Renal cortical epithelial cell (primary cell): ENCODE data around the gene GPR25. TPM values are rescaled to one million over a fixed set of nuclear protein-coding genes. Genes with fewer than 3 reads are reported as not detected.
A peak's percentile ranks its signal among the peaks of the same experiment; 100 is the strongest.
"Not testable (repeated sequence)": the region's sequence is repeated elsewhere in the genome, so short reads cannot be mapped to it uniquely, and the experiment has no call there.

Source experiments
- DNase-seq: peaks from one replicate; pipeline ENCODE4 v3.0.0-alpha.2; 2011; ENCODE audit warnings: low read depth
- total RNA-seq: library from RNA; depleted of rRNA; stranded (reverse); fragments of >200 nt; gene quantifications from 2 replicates; pipeline ENCODE4 v1.2.3, GENCODE V29; 2014

GPR25 gene
- total RNA-seq, 1 donor from 2014 or later: 0.10 TPM

GRCh38 chr1:200911936-200912335, 39.2 kb downstream of the GPR25 start:
- DNase-seq: not testable (repeated sequence)

GRCh38 chr1:200912737-200913407, 40.1 kb downstream of the GPR25 start:
- DNase-seq: no peak

- no peak for DNase-seq
These were observed 43.4 kb downstream of the GPR25 start for GRCh38 chr1:200916152-200916551.

- no peak for DNase-seq
These were observed 43.9 kb downstream of the GPR25 start for GRCh38 chr1:200916681-200917080.

GRCh38 chr1:200917291-200917817, 44.6 kb downstream of the GPR25 start:
- peak; percentile 29 for DNase-seq

GRCh38 chr1:200918006-200918405, 45.2 kb downstream of the GPR25 start:
- DNase-seq: no peak

GRCh38 chr1:200919386-200919785, 46.6 kb downstream of the GPR25 start:
- DNase-seq: no peak

GRCh38 chr1:200921571-200922110, 48.9 kb downstream of the GPR25 start:
- DNase-seq: no peak

- DNase-seq: no peak
These were observed 49.6 kb downstream of the GPR25 start for GRCh38 chr1:200922406-200922805.

- DNase-seq: no peak
These were observed 50.8 kb downstream of the GPR25 start for GRCh38 chr1:200923601-200924000.

Other genes with a start within 250 kb of the GPR25 start
- 13.5 and 19.5 TPM in 2 replicates for gene DDX59, start 203.1 kb upstream of the GPR25 start, total RNA-seq
- 18.9 and 48.3 TPM in 2 replicates for gene CAMSAP2, start 134.1 kb upstream of the GPR25 start, total RNA-seq
- 28.1 and 58.5 TPM in 2 replicates for gene INAVA, start 21.9 kb downstream of the GPR25 start, total RNA-seq
- gene KIF21B, start 150.7 kb downstream of the GPR25 start, total RNA-seq: 1.3 and 1.4 TPM in 2 replicates
- gene CACNA1S, start 239.4 kb downstream of the GPR25 start, total RNA-seq: not detected in 2 replicates